GM21447 (cell line): Measurements from ENCODE around the gene TMEM259.

ENCODE experiments used
- ATAC-seq: cut with Tn5 transposase; IDR thresholded peaks from one replicate; pipeline ENCODE4 v1.9.1; 2021; ENCODE audit not compliant: unreplicated experiment

Gene TMEM259

GRCh38 chr19:1020868-1021425 is at the start of gene TMEM259:
Gene TMEM259, minus strand, starts transcription at chr19:1021123. Its CDS starts 127 bp downstream, at chr19:1020996.
- ATAC-seq = peak; percentile 70

GRCh38 chr19:1070576-1070930 is 49.6 kb upstream of the TMEM259 start:
- no peak for ATAC-seq

DNA sequence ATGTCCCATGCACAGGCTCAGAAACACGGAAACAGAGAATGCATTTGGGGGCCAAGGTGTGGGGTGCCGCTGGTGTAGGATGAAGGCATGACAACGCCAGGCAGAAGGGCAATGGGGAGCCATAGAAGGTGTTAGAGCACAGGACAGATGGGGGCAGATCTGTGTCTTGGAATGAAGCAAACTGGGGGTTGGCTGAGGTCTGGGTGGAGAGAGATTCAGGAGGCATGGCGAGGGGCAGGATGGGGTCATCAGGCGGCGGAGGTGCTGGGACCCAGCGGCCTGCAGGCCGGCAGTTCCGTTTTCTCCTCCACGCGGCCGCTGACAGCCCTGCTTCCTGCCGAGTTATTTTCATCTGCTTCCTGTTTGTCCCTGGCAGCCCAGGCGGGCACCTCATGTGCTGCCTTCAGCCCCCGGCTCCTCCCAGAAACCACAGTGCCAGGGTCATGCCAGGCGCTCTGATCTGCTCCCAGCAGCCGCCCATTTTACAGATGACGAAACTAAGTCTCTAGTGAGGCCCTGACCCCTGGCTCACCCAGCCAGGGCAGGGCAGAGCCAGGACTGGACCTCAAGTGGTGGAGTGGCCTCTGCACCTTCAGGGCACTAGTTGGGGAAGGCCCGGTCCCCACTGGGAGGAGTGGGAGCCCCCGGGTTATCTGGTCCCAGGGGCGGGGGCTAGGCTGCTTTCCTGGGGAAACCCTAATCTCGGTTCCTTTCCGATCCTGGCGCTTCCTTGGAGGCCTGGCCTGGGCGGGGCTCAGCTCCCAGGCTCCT is 48.3 kb upstream of the TMEM259 start:
- no peak for ATAC-seq

GRCh38 chr19:1068009-1069001 is 47.4 kb upstream of the TMEM259 start:
- ATAC-seq = no peak

- ATAC-seq = no peak
Observed at GRCh38 chr19:1067341-1067957, 46.5 kb upstream of the TMEM259 start.

DNA sequence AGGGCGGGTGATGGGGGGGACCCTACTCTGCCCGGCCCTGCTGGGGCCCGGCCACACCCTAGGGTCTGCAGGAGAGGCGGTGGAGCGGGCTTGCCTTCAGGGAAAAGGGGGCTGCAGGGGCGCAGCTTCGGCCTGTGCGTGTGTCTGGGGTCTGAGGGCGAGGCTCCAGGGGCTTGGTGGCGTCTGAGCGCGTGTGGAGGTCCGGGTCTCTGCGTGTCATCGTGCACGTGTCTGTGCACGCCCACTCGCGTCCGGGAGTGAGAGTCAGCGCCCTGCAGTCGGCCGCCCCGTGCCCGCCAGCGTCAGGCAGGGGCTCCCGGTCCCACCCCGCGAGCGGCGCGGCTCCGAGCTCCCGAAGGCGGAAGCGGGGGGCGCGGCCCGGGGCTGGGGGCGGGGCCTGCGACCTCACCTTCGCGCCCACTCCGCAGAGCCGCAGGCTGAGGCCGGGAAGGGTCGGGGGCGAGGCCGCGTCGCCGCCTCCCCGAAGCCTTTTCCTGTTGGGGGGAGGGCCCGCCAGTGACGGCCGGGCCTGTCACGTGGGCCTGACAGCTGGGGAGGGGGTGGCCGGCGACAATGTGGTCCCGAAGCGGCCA is 45.9 kb upstream of the TMEM259 start, which contains the start of gene ARHGAP45:
TSS of gene ARHGAP45 (plus strand) at position 420 of the 593 bp plus-strand sequence. CDS start 239 bp downstream, outside the sequence.
- ATAC-seq = no peak

GRCh38 chr19:1066251-1066747 is 45.4 kb upstream of the TMEM259 start:
- ATAC-seq = no peak

- no peak for ATAC-seq
Observed at GRCh38 chr19:1065606-1066109, 44.7 kb upstream of the TMEM259 start.

- ATAC-seq = no peak
Observed at GRCh38 chr19:1064661-1065605, 44.0 kb upstream of the TMEM259 start.

DNA sequence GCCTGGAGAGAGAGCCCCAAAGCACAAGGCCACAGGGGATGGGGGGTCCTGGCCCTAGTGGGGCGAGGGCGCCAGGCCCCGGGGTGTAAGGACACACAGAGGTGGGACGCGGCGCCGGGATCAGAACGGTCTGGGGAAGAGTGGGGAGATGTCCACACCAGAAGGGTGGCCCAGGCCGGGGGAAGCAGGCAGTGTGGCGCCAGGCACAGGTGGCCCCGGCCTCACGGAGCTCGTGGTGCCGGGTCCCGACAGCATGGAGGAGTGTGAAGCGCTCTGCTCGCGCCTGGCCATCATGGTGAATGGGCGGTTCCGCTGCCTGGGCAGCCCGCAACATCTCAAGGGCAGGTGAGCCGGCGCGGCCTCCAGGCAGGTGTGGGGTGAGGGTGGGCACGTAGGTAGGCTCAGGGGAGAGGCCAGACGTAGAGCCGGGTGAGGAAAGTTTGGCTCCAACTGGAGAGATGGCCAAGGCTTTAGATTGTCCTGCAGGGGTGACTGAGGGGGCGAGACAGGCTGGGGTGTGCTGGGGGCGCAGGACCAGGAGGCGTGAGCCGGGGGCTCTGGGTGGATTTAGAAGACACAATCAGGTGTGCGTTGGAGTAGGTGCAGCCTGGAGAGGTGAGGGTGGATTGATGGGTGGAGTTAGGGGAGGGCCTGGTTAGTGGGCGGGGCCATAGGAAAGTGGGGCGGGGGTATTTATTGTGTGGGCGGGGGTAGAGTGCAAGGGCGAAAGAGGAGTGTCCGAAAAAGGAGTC is 43.2 kb upstream of the TMEM259 start:
- no peak for ATAC-seq

DNA sequence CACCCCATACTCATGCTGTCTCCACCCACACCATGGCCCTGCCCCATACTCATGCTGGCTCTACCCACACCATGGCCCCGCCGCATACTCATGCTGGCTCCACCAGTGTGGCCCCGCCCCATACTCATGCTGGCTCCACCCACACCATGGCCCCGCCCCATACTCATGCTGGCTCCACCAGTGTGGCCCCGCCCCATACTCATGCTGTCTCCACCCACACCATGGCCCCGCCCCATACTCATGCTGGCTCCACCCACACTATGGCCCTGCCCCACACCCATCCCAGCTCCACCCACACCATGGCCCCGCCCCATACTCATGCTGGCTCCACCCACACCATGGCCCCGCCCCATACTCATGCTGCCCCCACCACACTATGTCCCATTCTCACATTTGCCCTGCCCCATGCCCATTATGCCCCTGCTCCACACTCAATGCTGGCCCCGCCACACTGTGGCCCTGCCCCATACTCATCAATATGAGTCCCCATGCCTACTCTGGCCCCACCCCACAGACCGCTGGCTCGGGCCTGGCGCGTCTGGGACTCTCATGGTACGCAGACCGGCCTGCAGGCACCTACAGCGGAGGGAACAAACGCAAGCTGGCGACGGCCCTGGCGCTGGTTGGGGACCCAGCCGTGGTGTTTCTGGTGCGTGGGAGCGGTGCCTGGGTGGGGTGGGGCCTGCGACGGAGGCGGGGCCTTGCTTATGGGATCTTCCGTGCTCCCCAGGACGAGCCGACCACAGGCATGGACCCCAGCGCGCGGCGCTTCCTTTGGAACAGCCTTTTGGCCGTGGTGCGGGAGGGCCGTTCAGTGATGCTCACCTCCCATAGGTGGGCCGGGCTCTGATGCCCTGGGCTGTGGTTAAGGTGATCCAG is 42.3 kb upstream of the TMEM259 start:
- ATAC-seq = no peak

- no peak for ATAC-seq
Observed at GRCh38 chr19:1062387-1063029, 41.6 kb upstream of the TMEM259 start.

GRCh38 chr19:1061987-1062386 is 41.1 kb upstream of the TMEM259 start:
- no peak for ATAC-seq

- no peak for ATAC-seq
Observed at GRCh38 chr19:1060689-1061088, 39.8 kb upstream of the TMEM259 start.

GRCh38 chr19:1058112-1058511 is 37.2 kb upstream of the TMEM259 start:
- no peak for ATAC-seq

DNA sequence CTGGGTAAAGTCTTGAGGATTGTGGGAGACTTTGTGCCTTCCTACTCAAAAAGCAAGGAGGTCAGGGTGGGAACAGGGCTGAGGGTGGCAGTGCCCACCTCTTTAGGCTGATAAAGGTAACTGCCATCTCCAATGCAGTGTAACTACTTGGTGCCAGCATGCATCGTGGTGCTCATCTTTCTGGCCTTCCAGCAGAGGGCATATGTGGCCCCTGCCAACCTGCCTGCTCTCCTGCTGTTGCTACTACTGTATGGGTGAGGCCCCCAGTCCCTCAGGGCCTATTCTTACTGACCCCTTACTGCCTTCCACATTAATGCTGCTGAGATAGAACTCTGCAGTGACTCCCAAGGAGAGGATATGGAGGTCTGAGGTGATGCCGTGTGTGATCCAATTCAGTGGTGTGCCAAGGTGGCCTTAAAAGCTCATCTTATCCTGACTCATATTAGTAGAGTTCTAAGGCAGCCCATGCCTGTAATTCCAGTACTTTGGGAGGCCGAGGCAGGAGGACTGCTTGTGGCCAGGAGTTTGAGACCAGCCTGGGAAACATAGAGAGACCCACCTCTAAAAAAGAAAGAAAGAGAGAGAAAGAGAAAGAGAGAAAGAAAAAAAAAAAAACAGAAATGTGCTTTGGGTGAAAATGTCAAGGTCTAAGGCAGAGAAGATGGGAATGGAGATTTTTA is 36.4 kb upstream of the TMEM259 start:
- ATAC-seq = no peak
